SK-N-SH (cell line): Measurements from ENCODE around the gene TRAM2. TPM values are rescaled to one million over a fixed set of nuclear protein-coding genes. Genes with fewer than 3 reads are reported as not detected.

Source experiments
- CTCF ChIA-PET: fragments of 300-600, 350-600 bp; formaldehyde crosslinking; extraction: SDS; loops from one replicate; lab custom pipeline; 2021; lab: Yijun Ruan, JAX
- POLR2A ChIA-PET: fragments of 350-600 bp; sonication (Branson Sonifier 250); formaldehyde crosslinking; extraction: SDS; loops from one replicate; lab custom pipeline; 2020; ENCODE audit warnings: antibody characterized with exemption, inconsistent platforms; lab: Yijun Ruan, JAX
- DNase-seq: peaks from one replicate; pipeline ENCODE4 v3.0.0; 2012
- H2AFZ ChIP-seq: fragments of 200-600 bp; sonication (generic); 2 replicates; pipeline ENCODE4 v1.8.1; 2016; ENCODE audit warnings: antibody characterized with exemption, mild to moderate bottlenecking, low read depth
- H3F3A ChIP-seq: fragments of 200-600 bp; sonication (generic); replicated peaks from 2 replicates; pipeline ENCODE3; 2016; ENCODE audit warnings: antibody characterized with exemption, mild to moderate bottlenecking; ENCODE audit not compliant: insufficient read depth
- H3K27ac ChIP-seq, 2 experiments: fragments of 200-500 bp in 1 of 2; fragments of 200-600 bp in 1 of 2; sonication (Bioruptor generic) in 1 of 2; sonication (generic), shearing (Covaris generic) in 1 of 2; 2 replicates each; pipeline versions ENCODE4 v1.5.1 to v1.6.1; 2014 to 2016; ENCODE audit warnings: low read depth in 2 of 2, inconsistent platforms in 1 of 2, low read length in 1 of 2, mild to moderate bottlenecking in 1 of 2, mixed read lengths in 1 of 2
- H3K27me3 ChIP-seq: fragments of 200-600 bp; sonication (generic), shearing (Covaris generic); 2 replicates; pipeline ENCODE4 v1.6.1; 2016; ENCODE audit warnings: mixed run types; ENCODE audit not compliant: insufficient read depth
- H3K36me3 ChIP-seq, 2 experiments: fragments of 200-500 bp in 1 of 2; fragments of 200-600 bp in 1 of 2; sonication (Bioruptor generic) in 1 of 2; sonication (generic) in 1 of 2; replicated peaks in 1 of 2; 2 replicates each; pipeline versions ENCODE3 to v1.5.1; 2014 to 2016; ENCODE audit warnings: low read length in 1 of 2, mild to moderate bottlenecking in 1 of 2; ENCODE audit not compliant: insufficient read depth in 2 of 2, control insufficient read depth in 1 of 2
- H3K4me1 ChIP-seq, 2 experiments: fragments of 200-500 bp in 1 of 2; fragments of 200-600 bp in 1 of 2; sonication (Bioruptor generic) in 1 of 2; sonication (generic), shearing (Covaris generic) in 1 of 2; 2 replicates each; pipeline versions ENCODE4 v1.5.1 to v1.6.1; 2014 to 2016; ENCODE audit warnings: low read depth in 1 of 2, low read length in 1 of 2, mixed run types in 1 of 2; ENCODE audit not compliant: insufficient read depth in 2 of 2, control insufficient read depth in 1 of 2
- H3K4me2 ChIP-seq: fragments of 200-600 bp; sonication (generic), shearing (Covaris generic); 2 replicates; pipeline ENCODE4 v1.6.1; 2017; ENCODE audit warnings: mixed run types
- H3K4me3 ChIP-seq, 2 experiments: fragments of 200-500 bp in 1 of 2; fragments of 200-600 bp in 1 of 2; sonication (Bioruptor generic) in 1 of 2; sonication (generic), shearing (Covaris generic) in 1 of 2; 2 replicates each; pipeline versions ENCODE4 v1.5.1 to v1.8.1; 2014 to 2016; ENCODE audit warnings: low read depth in 2 of 2, inconsistent platforms in 1 of 2, low read length in 1 of 2, mild to moderate bottlenecking in 1 of 2, mixed read lengths in 1 of 2, moderate library complexity in 1 of 2
- H3K79me2 ChIP-seq: fragments of 200-600 bp; sonication (generic); 2 replicates; pipeline ENCODE4 v1.8.1; 2017; ENCODE audit warnings: mild to moderate bottlenecking; ENCODE audit not compliant: insufficient read depth
- H3K9ac ChIP-seq: fragments of 200-600 bp; sonication (generic); 2 replicates; pipeline ENCODE4 v1.6.1; 2017; ENCODE audit warnings: mixed run types
- H3K9me2 ChIP-seq: fragments of 200-600 bp; sonication (generic); 2 replicates; pipeline ENCODE4 v1.6.1; 2017; ENCODE audit warnings: mixed run types
- H3K9me3 ChIP-seq: fragments of 200-600 bp; sonication (generic); 2 replicates; pipeline ENCODE4 v1.6.1; 2017; ENCODE audit warnings: mixed run types, mild to moderate bottlenecking, moderate library complexity
- H4K20me1 ChIP-seq: fragments of 200-600 bp; sonication (generic); 2 replicates; pipeline ENCODE4 v1.6.1; 2017; ENCODE audit warnings: mild to moderate bottlenecking, mixed run types; ENCODE audit not compliant: insufficient read depth
- CHD2 ChIP-seq: fragments of 150-350 bp; IDR thresholded peaks from 2 replicates; pipeline ENCODE4 v1.6.1; 2018; ENCODE audit warnings: low read length; ENCODE audit not compliant: partially characterized antibody
- EP300 ChIP-seq, 2 experiments: IDR thresholded peaks; 2 replicates each; pipeline versions ENCODE4 v1.4.0 to v1.6.1; 2012; ENCODE audit warnings: borderline replicate concordance in 1 of 2, low read depth in 1 of 2, low read length in 1 of 2
- FOSL2 ChIP-seq: IDR thresholded peaks from 2 replicates; pipeline ENCODE4 v1.4.0; 2012; ENCODE audit warnings: low read depth, mild to moderate bottlenecking, moderate library complexity, borderline replicate concordance
- FOXM1 ChIP-seq: IDR thresholded peaks from 2 replicates; pipeline ENCODE4 v1.4.0; 2012; ENCODE audit warnings: low read depth, mild to moderate bottlenecking
- JUND ChIP-seq: IDR thresholded peaks from 2 replicates; pipeline ENCODE4 v1.4.0; 2012
- NFIC ChIP-seq: IDR thresholded peaks from 2 replicates; pipeline ENCODE4 v1.4.0; 2012; ENCODE audit warnings: borderline replicate concordance
- NRF1 ChIP-seq: IDR thresholded peaks from 2 replicates; pipeline ENCODE4 v1.6.1; 2012; ENCODE audit warnings: low read depth, mild to moderate bottlenecking, low read length
- POLR2AphosphoS5 ChIP-seq: IDR thresholded peaks from 2 replicates; pipeline ENCODE4 v1.6.1; 2012; ENCODE audit warnings: low read depth, low read length
- RAD21 ChIP-seq: IDR thresholded peaks from 2 replicates; pipeline ENCODE4 v1.6.1; 2012; ENCODE audit warnings: mild to moderate bottlenecking, low read length
- RCOR1 ChIP-seq: fragments of 150-350 bp; IDR thresholded peaks from 2 replicates; pipeline ENCODE4 v1.6.1; 2017; ENCODE audit warnings: antibody characterized with exemption, low read length
- SIN3A ChIP-seq: IDR thresholded peaks from 2 replicates; pipeline ENCODE4 v1.6.1; 2012; ENCODE audit warnings: low read depth, mild to moderate bottlenecking, low read length, moderate library complexity, borderline replicate concordance
- TCF12 ChIP-seq: IDR thresholded peaks from 2 replicates; pipeline ENCODE4 v1.4.0; 2012
- WGBS: methylation state at CpG from one replicate; pipeline ENCODE4 v1.1.6; 2017; ENCODE audit warnings: low lambda C conversion rate; 5-methylcytosine and 5-hydroxymethylcytosine counted together
- polyA plus RNA-seq, 3 experiments: library from polyadenylated mRNA; depleted of rRNA; stranded (reverse); fragments of >200 nt; gene quantifications; 2 replicates each; pipeline ENCODE4 v1.2.3, GENCODE V29; 2012
- TF ChIP-seq, protein P1 (sequence below): IDR thresholded peaks from 2 replicates; pipeline ENCODE4 v1.4.0; 2012; ENCODE audit warnings: low read depth, borderline replicate concordance
- TF ChIP-seq, protein P2 (sequence below): fragments of 150-350 bp; IDR thresholded peaks from 2 replicates; pipeline ENCODE4 v1.6.1; 2017; ENCODE audit warnings: antibody characterized with exemption, low read length, low read depth, borderline replicate concordance
- TF ChIP-seq, protein P3 (sequence below): fragments of 200-600 bp; sonication (generic); IDR thresholded peaks from 2 replicates; pipeline ENCODE4 v1.6.1; 2017; ENCODE audit warnings: antibody characterized with exemption, mild to moderate bottlenecking, moderate library complexity
- TF ChIP-seq, protein P4 (sequence below): IDR thresholded peaks from 2 replicates; pipeline ENCODE4 v1.4.0; 2012; ENCODE audit warnings: low read depth
- TF ChIP-seq, protein P5 (sequence below): IDR thresholded peaks from 2 replicates; pipeline ENCODE4 v1.4.0; 2012; ENCODE audit warnings: low read depth, borderline replicate concordance

The TRAM2 gene
- polyA plus RNA-seq, 1 of the 3 experiments (the other 2 are of a cell fraction), result 26.4 TPM

DNA sequence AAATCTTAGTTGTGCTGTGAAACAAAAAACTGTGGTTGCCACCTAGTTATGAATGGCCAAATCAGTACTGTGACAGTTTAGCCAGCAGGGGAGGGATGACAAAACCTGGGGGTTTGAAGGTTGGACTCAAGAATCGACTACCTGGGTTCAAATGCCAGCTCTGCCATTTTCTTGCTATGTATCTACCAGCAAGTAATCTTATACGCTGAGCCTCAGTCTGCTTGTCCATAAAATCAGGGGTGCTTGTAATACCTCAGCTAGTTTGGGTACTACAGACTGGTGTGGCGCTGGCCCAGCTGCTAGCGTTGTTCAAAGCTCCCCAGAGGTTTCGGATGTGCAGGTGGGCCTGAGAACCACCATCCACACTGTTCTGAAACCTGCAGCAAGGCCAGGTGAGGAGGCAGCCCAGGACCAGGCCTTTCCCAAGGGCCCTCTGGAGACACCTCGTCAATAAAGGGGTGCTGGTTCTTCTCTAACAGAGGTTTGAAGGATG lies 40.4 kb downstream of the TRAM2 start:
- no peak overlapping the region for H3K4me3 ChIP-seq
- H4K20me1 ChIP-seq, result no peaks in the 10 kb centered on the region
- no peak overlapping the region for H2AFZ ChIP-seq
- H3K9ac ChIP-seq, result no peak overlapping the region
- H3K36me3 ChIP-seq, result peaks cover 17 to 22% of the 10 kb centered on the region in 2 experiments
- peaks cover 82% of the 10 kb centered on the region for H3K79me2 ChIP-seq
- CTCF ChIA-PET, result interaction anchor here (1.0 to 1.2 kb wide), 3 partner anchors 13 to 138 kb away, joined by 3 read pairs; no protein-coding TSS in a partner anchor
- H3K9me3 ChIP-seq, result no peaks in the 10 kb centered on the region
- POLR2A ChIA-PET, result interaction anchor here (0.9 kb wide), 1 partner anchor 13 kb away, joined by 3 read pairs; no protein-coding TSS in a partner anchor
- peaks cover 40% of the 10 kb centered on the region for H3F3A ChIP-seq
- no peak overlapping the region for H3K4me2 ChIP-seq
- TF ChIP-seq POLR2AphosphoS5, result no peak
- TF ChIP-seq, protein P1, sequence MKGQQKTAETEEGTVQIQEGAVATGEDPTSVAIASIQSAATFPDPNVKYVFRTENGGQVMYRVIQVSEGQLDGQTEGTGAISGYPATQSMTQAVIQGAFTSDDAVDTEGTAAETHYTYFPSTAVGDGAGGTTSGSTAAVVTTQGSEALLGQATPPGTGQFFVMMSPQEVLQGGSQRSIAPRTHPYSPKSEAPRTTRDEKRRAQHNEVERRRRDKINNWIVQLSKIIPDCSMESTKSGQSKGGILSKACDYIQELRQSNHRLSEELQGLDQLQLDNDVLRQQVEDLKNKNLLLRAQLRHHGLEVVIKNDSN, result no peak
- TF ChIP-seq RAD21, result no peak
- TF ChIP-seq FOXM1, result no peak
- TF ChIP-seq, protein P2, sequence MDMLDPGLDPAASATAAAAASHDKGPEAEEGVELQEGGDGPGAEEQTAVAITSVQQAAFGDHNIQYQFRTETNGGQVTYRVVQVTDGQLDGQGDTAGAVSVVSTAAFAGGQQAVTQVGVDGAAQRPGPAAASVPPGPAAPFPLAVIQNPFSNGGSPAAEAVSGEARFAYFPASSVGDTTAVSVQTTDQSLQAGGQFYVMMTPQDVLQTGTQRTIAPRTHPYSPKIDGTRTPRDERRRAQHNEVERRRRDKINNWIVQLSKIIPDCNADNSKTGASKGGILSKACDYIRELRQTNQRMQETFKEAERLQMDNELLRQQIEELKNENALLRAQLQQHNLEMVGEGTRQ, result no peak
- TF ChIP-seq CHD2, result no peak
- TF ChIP-seq JUND, result no peak
- TF ChIP-seq, protein P3, sequence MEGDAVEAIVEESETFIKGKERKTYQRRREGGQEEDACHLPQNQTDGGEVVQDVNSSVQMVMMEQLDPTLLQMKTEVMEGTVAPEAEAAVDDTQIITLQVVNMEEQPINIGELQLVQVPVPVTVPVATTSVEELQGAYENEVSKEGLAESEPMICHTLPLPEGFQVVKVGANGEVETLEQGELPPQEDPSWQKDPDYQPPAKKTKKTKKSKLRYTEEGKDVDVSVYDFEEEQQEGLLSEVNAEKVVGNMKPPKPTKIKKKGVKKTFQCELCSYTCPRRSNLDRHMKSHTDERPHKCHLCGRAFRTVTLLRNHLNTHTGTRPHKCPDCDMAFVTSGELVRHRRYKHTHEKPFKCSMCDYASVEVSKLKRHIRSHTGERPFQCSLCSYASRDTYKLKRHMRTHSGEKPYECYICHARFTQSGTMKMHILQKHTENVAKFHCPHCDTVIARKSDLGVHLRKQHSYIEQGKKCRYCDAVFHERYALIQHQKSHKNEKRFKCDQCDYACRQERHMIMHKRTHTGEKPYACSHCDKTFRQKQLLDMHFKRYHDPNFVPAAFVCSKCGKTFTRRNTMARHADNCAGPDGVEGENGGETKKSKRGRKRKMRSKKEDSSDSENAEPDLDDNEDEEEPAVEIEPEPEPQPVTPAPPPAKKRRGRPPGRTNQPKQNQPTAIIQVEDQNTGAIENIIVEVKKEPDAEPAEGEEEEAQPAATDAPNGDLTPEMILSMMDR, result no peak
- TF ChIP-seq TCF12, result no peak
- no peak for TF ChIP-seq NRF1
- TF ChIP-seq, all 33 proteins: peak for 0
- Histone ChIP-seq H3K27me3 (no peaks in the 10 kb centered on the region), H3K27ac (peak overlapping the region; percentile 87; a peak in 3 of 4 replicates), H3K9me2 (no peaks in the 10 kb centered on the region), H3K4me1 (peaks cover 37 to 71% of the 10 kb centered on the region in 2 experiments)
- no peak for DNase-seq
- 92% methylated on average over 5 of the region's 6 CpGs for WGBS

DNA sequence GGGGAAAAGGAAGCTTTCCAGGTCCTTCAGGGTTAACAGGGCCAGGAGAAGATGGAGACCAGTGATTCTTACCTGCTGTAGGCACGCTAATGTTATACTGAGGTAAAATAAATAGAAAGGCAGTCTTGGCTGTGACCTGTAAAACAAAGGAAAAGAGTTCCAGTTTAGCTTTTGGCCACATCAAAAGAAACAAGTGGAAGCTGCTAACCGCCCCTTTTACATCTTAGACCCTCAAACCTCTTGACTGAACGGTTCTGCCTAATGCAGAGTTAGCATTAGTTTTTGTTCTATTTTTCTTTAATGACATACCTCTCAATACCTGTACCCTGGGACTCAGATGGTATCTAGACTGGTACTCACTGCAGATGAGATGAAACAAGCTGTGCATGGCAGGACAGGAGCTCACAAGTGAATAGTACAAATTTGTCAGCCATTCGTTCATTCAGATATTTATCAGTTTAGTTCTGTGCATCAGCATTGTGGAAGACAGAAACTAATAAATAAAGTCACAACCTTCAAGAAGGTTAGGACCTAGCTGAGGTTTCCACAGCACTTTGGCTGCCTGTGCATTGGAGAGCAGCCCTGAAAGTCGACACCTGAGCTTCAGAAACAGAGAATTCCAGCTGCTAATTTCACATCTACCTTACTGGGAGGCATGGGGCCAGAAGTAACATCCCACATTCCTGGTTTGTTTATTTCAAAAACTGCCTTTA lies 41.0 kb downstream of the TRAM2 start:
- DNase-seq, result no peak
- Histone ChIP-seq H3F3A (peaks cover 36% of the 10 kb centered on the region), H3K27ac (peak overlapping the region in 1 of 2 experiments; percentile 39; a peak in 2 of 4 replicates), H4K20me1 (no peaks in the 10 kb centered on the region), H3K36me3 (peaks cover 17 to 26% of the 10 kb centered on the region in 2 experiments), H3K4me3 (no peak overlapping the region), H3K4me2 (no peak overlapping the region), H3K9ac (no peak overlapping the region), H3K79me2 (peaks cover 82% of the 10 kb centered on the region), H3K9me3 (no peaks in the 10 kb centered on the region), H2AFZ (no peak overlapping the region), H3K9me2 (no peaks in the 10 kb centered on the region), H3K4me1 (peaks cover 34 to 66% of the 10 kb centered on the region in 2 experiments), H3K27me3 (no peaks in the 10 kb centered on the region)
- WGBS, result 90% methylated on average over 5 of the region's 5 CpGs
- ChIA-PET POLR2A (interaction anchor here (0.9 kb wide), 1 partner anchor 14 kb away, joined by 3 read pairs; no protein-coding TSS in a partner anchor), CTCF (interaction anchor here (0.8 to 1.2 kb wide), 4 partner anchors 13 to 139 kb away, joined by 3 read pairs; no protein-coding TSS in a partner anchor)
- TF ChIP-seq NFIC (no peak), SIN3A (no peak), RCOR1 (no peak), NRF1 (no peak), FOSL2 (no peak), EP300 (IDR thresholded peaks at IDR 0.05; ENCODE audit: borderline replicate concordance in 1 of 2, low read depth in 1 of 2, low read length in 1 of 2) (no peak)
- TF ChIP-seq, protein P3, result no peak
- TF ChIP-seq, protein P4, sequence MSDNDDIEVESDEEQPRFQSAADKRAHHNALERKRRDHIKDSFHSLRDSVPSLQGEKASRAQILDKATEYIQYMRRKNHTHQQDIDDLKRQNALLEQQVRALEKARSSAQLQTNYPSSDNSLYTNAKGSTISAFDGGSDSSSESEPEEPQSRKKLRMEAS, result no peak
- TF ChIP-seq, protein P5, sequence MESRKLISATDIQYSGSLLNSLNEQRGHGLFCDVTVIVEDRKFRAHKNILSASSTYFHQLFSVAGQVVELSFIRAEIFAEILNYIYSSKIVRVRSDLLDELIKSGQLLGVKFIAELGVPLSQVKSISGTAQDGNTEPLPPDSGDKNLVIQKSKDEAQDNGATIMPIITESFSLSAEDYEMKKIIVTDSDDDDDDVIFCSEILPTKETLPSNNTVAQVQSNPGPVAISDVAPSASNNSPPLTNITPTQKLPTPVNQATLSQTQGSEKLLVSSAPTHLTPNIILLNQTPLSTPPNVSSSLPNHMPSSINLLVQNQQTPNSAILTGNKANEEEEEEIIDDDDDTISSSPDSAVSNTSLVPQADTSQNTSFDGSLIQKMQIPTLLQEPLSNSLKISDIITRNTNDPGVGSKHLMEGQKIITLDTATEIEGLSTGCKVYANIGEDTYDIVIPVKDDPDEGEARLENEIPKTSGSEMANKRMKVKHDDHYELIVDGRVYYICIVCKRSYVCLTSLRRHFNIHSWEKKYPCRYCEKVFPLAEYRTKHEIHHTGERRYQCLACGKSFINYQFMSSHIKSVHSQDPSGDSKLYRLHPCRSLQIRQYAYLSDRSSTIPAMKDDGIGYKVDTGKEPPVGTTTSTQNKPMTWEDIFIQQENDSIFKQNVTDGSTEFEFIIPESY, result no peak
